Measurements from ENCODE around the gene ITPKB.

ITPKB gene

GRCh38 chr1:226653311-226653921, 85.7 kb downstream of the ITPKB start:
- no peak for DNase-seq (ENCODE audit: low read depth, low spot score)
- no peak overlapping the region for H3K4me3 ChIP-seq (ENCODE audit: low read depth, low read length)
- TF ChIP-seq, protein P1, sequence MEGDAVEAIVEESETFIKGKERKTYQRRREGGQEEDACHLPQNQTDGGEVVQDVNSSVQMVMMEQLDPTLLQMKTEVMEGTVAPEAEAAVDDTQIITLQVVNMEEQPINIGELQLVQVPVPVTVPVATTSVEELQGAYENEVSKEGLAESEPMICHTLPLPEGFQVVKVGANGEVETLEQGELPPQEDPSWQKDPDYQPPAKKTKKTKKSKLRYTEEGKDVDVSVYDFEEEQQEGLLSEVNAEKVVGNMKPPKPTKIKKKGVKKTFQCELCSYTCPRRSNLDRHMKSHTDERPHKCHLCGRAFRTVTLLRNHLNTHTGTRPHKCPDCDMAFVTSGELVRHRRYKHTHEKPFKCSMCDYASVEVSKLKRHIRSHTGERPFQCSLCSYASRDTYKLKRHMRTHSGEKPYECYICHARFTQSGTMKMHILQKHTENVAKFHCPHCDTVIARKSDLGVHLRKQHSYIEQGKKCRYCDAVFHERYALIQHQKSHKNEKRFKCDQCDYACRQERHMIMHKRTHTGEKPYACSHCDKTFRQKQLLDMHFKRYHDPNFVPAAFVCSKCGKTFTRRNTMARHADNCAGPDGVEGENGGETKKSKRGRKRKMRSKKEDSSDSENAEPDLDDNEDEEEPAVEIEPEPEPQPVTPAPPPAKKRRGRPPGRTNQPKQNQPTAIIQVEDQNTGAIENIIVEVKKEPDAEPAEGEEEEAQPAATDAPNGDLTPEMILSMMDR (IDR thresholded peaks at IDR 0.05; ENCODE audit: insufficient read depth, low read length, missing control alignments) = no peak
- CTCF ChIA-PET = interaction anchor here (0.7 to 2.2 kb wide), 6 partner anchors 9 to 333 kb away, joined by 3 to 34 read pairs (median 4); partner anchors contain the start of gene PARP1
- POLR2A ChIA-PET = interaction anchor here (0.9 to 2.0 kb wide), 2 partner anchors 9 to 17 kb away, joined by 3 to 9 read pairs; no protein-coding TSS in a partner anchor

DNA sequence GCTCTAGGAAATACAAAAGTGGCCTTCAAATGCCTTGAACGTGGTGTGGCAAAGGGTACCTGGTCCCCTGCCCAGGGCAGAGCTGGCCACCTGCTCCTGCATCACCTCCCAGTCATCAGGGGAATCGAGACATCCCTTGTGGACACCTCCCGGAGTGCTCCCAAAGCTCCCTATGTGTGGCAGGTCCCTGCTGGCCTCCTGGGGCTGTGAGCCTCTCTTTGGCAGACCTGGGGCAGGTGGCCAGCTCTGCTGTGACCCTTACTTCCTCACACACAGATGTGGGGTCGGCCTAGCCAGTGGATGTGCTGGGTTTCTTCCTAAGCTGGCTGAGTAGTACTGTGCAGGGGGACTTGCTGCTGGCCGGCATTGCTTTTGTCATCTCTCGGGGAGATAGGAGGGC, 86.5 kb downstream of the ITPKB start:
- ChIA-PET POLR2A (no interaction called here), CTCF (interaction anchor here (0.6 to 2.2 kb wide), 3 partner anchors 17 to 93 kb away, joined by 3 to 34 read pairs (median 7); no protein-coding TSS in a partner anchor)
- H3K4me3 ChIP-seq (ENCODE audit: low read depth, low read length) = no peak overlapping the region
- no peak for DNase-seq (ENCODE audit: low read depth, low spot score)
- TF ChIP-seq, protein P1 (IDR thresholded peaks at IDR 0.05; ENCODE audit: insufficient read depth, low read length, missing control alignments) = no peak

- ChIA-PET POLR2A (no interaction called here), CTCF (interaction anchor here (0.8 to 2.6 kb wide), 5 partner anchors 10 to 176 kb away, joined by 3 to 11 read pairs (median 4); no protein-coding TSS in a partner anchor)
- no peak for DNase-seq (ENCODE audit: low read depth, low spot score)
- TF ChIP-seq, protein P1 (IDR thresholded peaks at IDR 0.05; ENCODE audit: insufficient read depth, low read length, missing control alignments) = no peak
- no peak overlapping the region for H3K4me3 ChIP-seq (ENCODE audit: low read depth, low read length)
Observed at GRCh38 chr1:226651732-226652105, 87.4 kb downstream of the ITPKB start.

DNA sequence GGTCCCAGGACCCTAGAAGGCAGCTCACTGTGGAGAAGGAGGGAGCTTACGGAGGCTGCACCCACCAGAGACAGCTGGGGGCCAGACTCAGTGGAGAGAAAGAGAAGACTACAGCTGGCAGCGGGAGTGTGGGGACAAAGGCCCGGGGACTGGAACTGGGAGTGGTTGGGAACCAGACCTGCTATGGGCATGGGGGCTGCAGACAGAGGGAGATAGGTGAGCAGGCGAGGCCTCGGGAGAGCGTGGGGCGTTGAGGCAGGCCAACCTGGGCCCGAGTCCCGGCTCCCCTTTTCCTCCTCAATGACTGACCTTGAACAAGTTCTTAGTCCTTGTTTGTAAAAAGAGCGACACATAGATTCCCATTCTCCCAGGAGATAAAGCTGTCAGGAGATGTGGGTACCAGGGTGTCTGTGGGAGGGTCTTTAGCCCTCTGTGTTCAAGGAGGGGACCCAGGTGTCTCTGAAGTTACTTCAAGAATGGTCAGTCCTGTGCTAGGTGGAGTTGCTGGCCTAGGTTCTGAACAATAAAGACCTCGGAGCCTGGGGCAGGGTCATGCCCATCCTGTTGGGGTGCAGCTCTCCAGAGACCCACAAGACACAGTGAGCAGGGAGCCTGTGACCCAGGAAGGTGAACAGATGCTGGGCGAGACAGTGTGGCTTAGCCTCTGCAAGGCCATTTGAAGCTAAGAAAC, 87.9 kb downstream of the ITPKB start:
- DNase-seq (ENCODE audit: low read depth, low spot score) = no peak
- CTCF ChIA-PET = interaction anchor here (0.8 to 2.6 kb wide), 6 partner anchors 9 to 177 kb away, joined by 3 to 11 read pairs (median 4); no protein-coding TSS in a partner anchor
- TF ChIP-seq, protein P1 (IDR thresholded peaks at IDR 0.05; ENCODE audit: insufficient read depth, low read length, missing control alignments) = no peak
- no peak overlapping the region for H3K4me3 ChIP-seq (ENCODE audit: low read depth, low read length)
- POLR2A ChIA-PET = no interaction called here

DNA sequence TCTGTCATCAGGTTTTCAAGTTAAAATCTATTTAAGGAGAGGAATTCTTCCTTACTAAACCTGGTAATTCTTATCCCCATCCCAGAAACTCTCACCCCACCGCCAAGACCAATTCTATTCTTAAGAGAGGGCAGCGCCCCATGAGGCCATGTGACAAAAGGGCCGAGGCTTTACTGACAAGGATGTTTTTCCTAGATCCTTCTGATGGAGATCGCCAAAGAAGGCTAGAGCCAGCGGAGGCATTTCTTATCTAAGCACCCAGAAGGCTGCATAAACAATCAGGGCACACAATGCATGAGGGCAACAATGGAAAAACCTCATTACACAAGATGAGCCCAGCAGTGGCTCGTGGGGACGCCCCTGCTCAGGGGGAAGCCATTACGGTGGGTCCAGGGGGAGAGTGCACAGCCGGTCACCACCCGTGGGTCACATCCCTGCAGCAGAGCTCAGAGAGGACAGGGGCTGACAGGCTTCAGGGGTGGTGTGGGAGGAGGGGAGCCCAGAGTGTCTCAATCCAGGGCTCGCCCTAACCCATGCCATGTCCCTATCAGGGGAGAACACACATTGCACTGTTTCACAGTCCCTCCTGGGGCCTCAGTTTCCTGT, 88.7 kb downstream of the ITPKB start:
- ChIA-PET CTCF (interaction anchor here (1.0 to 2.6 kb wide), 4 partner anchors 15 to 178 kb away, joined by 3 to 11 read pairs (median 5); no protein-coding TSS in a partner anchor), POLR2A (no interaction called here)
- H3K4me3 ChIP-seq (ENCODE audit: low read depth, low read length) = no peak overlapping the region
- TF ChIP-seq, protein P1 (IDR thresholded peaks at IDR 0.05; ENCODE audit: insufficient read depth, low read length, missing control alignments) = no peak
- DNase-seq (ENCODE audit: low read depth, low spot score) = no peak

- TF ChIP-seq, protein P1 (IDR thresholded peaks at IDR 0.05; ENCODE audit: insufficient read depth, low read length, missing control alignments) = peak; percentile 11
- CTCF ChIA-PET = interaction anchor here (1.7 to 2.6 kb wide), 2 partner anchors 14 to 178 kb away, joined by 3 to 11 read pairs; no protein-coding TSS in a partner anchor
- POLR2A ChIA-PET = no interaction called here
- no peak overlapping the region for H3K4me3 ChIP-seq (ENCODE audit: low read depth, low read length)
- DNase-seq (ENCODE audit: low read depth, low spot score) = no peak
Observed at GRCh38 chr1:226649780-226650179, 89.3 kb downstream of the ITPKB start.

Measured in AG04449 (cell line).